DMS153 (cell line): Measurements from ENCODE around the gene ALPP.
"Not testable (repeated sequence)": the region's sequence is repeated elsewhere in the genome, so short reads cannot be mapped to it uniquely, and the experiment has no call there.

Experiments
- DNase-seq: peaks from one replicate; lab custom pipeline; 2025; lab: John Stamatoyannopoulos, UW

Gene ALPP

DNA sequence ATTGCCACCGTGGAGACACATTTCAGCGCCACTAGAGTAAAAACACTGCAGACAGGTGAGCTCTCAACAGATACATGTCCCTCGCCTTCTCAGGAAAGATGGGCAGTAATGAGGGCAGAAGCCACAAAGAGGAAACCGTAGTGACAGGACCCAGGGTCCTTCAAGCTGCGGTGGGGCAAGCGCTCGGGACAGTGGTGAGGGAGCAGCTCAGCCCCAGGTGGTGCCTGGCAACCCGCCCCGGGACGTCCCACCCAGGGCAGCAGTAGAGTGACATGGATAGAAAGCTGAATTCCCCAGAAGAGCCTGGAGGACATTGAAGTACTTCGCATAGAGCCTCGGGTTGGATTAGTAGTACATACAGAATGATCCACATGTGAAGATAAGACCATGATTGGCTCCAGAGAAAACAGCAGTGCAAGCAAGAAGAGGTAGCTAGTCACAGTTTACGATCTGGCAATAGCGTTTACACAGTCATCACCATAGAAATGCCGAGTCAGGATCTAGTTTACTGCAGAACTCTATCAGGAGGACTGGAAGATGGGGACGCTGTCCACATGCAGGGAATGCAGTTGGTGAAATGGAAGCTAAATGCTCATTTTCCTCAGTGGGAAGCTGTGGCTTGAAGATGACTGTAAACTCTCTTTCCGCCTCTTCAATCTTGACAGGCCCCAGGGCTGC lies 37.4 kb upstream of the ALPP start:
- DNase-seq = peak; percentile 14

DNA sequence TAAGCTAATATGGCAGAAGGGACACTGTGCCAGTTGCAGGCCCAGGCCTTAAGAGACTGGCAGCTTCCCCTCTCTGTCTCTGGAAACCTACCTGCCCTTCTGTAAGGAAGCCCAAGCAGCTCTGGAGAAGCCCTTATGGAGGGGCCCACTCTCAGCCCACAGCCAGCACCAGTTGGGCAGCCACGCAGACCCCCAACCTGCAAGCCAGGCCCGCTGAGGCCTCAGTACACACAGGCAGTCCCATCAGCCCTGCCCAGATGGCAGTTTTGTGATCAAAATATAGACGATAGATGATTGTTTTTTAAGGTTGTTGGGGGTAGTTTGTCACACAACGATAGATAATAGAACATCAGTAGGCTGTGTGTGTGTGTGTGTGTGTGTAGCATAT lies 36.8 kb upstream of the ALPP start:
- DNase-seq = no peak

DNA sequence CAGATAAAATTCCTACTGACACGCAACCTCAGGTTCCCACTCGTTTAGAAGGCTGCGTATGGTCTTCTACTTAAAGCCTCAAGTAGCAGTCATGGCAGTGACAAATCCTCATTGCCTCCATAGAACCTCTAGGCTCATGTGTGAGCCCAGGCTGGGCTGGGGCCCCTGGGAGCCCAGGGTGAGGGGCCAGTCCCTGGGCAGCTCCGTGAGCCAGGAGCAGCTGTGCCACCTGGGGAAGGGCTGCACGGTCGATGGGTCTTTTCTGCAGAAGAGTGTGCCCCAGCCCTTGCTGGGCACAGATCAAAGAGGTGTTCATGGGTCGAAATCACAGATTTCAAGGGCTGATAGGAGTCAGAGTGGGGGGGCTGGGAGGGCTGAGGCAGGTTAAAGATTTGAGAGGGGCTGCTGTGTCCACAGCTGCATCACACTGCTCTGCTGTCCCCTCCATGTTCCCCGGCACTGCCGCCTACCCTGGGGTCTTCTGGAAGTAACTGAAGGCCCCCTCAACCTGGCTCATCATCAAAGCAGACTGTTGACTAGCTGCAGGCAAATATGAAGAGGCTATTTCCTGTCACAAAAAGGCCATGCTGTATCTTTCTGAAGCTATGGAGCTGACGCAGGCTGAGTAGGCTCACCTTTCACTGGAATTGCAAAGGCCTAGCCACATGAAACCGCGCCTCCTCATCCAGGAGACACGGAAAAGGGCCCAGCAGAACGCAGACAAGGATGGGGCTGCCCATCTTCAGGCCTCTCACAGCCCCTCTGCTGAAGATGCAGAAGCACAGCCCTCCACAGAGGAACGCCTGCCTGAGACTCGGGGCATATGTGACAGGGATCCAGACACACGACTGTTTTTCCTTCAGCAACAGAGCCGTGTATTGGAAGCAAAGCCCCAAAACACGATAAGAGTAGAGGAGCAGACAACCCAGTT lies 35.7 kb upstream of the ALPP start:
- peak; percentile 61 for DNase-seq

DNA sequence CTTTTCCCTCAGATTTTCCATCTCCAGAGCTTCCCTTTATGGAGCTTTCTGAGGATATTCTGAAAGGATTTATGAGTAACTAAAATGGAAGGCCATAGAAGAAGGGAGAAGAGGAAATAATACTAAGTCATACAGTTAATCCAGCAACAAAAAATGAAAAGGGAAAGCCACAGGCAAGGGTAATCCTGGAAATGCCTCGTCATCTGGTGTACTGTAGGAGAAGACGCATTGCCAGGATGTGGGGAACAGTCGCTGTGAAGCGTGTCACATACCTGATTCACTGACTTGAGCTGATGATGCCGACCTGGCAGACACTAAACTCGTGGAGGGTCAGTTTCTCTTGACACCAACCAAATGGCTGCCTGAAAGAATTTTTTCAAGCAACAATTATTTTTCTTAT lies 34.7 kb upstream of the ALPP start:
- DNase-seq = no peak

DNA sequence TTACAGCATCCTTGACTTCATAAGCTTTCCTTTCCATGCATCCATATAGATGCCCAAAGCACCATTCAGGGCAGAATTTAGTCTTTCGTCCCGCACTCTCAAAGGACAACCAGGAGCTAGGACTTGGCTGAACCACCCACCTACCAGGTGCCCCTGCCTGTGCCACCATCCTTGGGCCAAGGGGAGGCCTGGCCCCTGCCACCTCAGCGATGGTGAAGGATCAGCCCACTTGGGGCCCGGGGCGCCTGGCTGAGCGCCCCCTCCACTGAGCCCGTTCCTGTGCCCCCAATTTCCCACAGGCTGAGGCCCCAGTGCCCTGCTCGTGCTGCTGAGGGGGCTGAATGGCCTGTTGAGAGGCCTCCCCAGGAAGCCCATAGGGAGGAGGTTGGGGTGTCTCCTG lies 33.3 kb upstream of the ALPP start:
- DNase-seq = no peak

DNA sequence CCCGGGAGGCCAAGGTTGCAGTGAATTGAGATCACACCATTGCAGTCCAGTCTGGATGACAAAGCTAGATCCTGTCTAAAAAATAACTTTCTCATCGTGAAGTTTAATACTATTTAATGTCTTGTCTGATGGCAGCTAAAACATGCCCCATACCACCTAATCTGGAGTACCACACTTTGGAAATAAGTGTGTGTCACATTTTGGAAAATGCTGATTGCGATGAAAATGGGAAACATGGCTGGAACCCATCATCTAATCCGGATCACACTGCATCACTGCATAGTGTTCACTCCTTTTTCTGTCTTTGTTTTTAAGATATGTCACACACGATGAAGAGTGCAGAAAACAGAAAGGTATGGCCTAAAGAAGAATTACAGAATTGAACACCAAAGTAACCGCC lies 31.2 kb upstream of the ALPP start:
- no peak for DNase-seq

DNA sequence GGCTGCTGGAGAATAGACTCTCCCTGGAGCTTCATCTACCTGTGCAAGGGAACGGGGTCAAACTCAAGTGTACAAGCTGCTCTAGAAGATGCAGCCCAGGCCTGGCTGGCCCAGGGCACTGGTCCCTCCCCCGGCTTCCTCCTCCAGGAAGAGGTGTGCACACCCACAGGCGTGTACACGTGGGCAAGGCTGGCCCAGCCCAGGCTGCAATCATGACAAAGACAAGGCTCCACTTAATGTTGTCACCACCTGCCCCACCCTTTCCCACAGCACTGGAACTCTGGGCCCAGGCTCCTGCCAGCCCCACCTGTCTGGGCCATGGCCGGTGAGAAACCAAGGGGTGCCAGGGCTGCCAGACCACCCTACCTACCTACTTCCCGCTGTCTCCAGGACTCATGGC lies 29.6 kb upstream of the ALPP start:
- DNase-seq = no peak

DNA sequence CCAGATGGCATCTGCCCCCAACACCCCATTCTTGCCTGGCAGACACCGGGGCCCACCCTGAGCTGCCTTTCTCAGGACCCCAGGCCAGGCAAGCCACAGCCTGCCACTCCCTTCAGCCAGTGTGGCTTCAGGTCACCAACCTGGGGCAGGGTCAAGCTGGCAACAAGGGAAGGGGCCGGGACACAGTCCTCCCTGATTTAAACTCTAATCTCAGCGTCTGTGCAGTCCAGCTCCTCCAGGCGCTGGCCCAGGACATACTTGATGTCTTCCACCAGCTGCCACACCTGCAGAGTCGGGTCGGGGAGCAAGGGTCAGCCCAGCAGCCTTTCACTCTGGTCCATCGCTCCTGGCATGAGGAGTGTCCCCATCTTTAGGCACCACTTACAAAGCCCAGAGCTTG lies 29.0 kb upstream of the ALPP start:
- DNase-seq = no peak

DNA sequence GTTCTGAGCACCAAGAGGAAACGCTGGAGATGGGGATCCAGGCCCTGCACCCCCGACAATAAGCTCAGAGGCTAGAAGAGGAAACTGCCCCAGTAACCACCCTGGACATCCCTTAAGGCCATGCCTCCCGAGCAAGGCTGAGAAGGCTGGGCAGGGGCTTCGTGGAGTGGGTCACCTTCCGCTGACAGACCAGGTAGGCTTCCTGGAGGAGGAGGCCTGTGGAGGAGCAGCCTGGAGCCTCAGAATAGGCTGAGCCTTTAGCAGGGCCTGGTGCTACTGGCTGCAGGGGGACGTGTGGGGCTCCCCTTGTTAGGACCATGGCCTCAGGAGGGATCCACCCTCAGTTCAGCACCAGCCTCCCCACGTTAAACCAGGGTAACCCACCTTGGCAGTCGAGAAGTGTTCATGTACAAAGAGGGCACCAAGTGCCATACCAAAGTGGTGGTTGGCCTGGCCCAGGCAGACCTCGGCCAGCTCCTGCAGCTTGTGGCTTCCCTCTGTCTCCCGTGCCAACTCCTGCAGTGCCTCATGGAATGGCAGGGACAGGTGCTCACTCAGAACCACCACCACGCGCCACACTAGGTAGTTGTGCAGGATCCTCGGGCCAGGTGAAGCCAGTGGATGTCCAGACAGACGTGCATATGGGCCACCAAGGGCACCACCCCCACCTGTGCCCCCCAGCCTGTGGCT lies 28.5 kb upstream of the ALPP start:
- DNase-seq = no peak

DNA sequence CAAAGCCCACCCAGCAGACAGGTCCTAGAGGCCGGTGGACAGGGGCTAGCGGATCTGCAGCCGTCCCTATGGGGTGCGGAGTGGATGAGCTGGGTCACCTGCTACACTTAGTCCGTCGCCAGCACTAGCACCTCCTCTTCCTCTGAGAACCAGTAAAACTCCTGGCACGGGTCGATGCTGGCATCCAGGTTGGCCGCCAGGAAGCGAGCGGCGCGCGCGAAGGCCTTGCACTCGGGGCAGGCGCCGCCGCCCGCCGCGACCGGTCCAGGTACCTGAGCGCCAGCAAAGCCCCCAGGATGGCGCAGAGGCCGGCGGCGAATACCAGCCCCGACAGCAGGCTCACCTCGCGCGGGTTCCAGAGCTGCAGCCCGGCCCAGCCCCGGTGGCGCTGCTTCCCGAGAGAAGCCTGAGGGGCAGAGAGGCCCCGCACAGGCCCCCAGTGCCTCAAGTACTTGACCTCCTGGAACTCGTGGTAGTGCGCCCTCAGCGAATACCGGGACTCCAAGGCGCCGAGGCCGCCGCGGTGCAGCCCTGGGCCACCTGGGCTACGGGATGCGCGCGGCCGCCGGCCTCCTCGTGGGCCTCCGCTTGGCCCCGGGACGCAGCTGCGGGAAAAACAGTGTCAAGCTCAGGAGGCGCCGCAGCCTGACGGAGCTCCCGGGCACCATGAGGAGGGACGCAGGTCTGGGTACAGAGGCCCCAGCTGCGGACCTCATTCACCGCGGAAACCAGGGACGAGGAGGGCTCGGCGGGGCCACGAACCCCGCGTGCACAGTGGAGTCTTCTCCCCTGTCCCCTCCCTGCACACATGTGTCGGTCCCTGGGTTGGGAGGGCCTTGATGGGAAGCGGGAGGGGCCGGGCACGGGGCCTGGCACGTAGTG lies 27.5 kb upstream of the ALPP start:
- DNase-seq = peak; percentile 6

DNA sequence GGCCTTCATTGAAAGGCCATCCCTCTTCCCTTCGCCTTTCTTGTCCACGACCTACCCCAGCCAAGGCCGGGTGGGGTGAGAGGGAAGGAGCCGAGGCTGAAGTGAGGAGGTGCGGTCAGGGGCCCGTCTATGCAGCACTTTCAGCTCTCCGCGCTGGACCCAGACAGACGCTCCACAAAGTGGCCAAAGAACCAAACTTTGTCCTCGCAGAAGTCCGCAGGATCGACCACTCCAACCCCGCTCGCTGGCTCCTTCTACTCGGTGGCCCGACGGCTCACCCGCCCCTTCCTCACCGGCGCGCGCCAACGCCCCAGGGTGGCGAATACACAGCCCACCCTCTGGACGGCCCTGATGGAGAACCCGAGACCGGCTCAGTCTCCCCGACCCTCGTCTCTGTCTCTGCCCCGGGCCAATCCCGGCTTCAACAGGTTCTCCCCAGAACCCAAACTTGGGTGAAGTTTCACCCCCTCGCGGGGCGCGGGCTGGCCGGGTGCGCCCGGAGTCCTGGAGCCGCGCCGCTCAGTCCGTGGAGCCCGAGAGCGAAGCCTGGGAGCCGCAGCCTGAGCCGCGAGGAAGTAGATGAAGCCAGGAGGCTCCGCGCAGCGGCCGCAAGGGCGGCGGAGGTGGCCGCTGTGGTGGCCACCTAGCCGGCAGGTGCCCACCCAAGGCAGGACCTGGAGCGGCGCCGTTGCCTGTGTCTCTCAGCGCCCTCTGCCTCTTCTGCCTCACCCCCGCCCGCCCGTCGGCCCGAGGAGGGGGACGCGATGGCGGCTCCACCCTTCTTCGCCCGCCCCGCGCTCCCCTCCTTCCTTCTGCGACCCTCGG lies 26.7 kb upstream of the ALPP start:
- no peak for DNase-seq

DNA sequence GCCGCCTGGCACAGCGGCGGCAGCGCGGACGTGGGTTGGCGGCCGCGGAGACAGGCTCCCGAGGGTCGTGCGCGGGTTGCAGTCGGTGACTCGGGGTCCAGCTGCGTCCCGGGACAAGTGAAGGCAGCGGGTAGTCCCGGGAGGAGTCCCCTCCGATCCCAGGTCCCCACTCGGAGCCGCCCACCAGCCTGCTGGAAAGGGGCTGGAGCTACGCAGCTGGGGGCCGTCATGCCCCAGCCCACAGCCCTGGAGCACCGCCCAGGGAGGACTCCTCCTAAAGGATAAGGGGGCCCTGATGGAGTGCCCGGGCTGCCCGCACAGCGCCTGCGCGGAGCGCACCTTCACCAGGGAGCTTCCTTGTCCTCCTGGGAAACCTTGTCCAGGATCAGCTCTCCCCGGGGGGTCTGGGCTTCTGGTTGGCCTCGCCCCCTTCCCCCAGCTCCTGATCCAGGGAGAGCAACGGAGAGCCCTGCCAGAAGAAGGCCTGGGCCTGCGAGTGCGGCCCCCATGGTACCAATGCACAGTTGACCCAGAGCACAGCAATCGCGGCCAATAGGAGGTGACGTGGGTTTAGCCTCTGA lies 25.9 kb upstream of the ALPP start:
- DNase-seq = no peak

DNA sequence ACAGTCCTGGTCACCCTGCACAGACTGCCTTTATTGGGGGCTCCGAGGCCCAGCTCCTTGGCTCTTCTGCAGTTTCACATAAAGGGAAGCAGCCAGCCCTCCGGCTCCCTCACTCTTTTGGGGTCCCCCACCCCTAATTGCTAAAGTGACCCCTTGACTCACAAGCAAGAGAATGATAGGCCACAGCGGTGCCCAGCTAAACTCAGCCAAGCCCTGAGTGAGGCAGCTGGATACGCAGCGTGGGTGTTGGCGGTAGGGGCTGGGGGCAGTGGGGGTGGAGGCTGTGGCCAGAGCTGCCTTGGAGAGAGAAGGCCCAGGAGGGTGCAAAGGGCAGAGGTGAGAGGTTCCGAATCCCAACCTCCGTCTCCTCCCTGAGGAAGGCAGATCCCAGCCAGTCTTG lies 25.5 kb upstream of the ALPP start:
- DNase-seq = no peak

DNA sequence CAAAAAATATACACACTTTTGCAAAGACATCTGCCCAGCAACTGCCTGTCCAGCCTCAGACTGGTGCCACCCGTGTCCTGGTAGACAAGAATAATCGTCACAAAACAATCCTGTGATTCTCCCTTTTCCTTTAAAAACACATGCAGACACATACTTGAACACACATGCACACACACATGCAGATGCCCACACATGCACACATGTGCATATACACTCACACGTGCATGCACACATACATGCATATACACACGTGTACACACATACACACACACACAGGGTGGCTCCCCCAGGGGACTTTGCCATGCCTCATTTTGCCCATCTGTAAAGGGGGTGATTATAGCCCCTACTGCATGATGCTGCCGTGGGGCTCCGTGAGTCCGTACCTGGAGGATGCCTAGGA lies 24.9 kb upstream of the ALPP start:
- no peak for DNase-seq

DNA sequence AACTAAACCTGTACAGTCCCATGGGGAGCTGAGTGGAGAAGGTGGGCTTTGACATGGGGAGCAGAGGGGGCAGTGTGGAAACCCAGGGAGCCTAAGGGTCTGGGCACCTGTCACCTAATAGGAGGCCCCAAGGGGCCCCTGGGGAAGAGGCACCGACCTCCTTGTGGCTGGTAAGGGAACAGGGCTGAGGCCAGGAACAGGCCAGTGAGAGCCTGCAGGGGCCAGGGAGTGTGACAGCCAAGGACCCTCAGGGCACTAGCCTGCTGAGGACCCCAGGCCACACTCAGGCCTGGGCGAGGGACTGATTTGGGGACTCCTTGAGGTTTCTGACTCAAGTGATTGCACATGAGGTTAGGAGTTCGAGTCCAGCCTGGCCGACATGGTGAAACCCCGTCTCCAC lies 24.5 kb upstream of the ALPP start:
- DNase-seq = no peak

DNA sequence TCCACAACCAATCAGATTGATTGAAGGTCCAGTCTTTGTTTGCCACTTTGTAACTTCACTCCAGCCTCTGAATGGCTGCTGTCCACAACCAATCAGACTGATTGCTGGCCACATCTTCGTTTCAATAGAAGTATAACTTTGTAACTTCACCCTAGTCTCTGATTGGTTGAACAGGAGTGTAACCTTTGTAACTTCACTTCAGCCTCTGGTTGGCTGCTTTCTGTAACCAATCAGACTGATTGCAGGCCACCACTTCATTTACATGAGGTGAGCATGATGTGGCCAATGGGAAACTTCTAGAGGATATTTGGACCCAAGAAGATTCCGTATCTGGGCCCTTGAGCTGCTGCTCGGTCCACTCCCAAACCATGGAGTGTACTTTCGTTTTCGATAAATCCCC lies 16.9 kb upstream of the ALPP start:
- no peak for DNase-seq

DNA sequence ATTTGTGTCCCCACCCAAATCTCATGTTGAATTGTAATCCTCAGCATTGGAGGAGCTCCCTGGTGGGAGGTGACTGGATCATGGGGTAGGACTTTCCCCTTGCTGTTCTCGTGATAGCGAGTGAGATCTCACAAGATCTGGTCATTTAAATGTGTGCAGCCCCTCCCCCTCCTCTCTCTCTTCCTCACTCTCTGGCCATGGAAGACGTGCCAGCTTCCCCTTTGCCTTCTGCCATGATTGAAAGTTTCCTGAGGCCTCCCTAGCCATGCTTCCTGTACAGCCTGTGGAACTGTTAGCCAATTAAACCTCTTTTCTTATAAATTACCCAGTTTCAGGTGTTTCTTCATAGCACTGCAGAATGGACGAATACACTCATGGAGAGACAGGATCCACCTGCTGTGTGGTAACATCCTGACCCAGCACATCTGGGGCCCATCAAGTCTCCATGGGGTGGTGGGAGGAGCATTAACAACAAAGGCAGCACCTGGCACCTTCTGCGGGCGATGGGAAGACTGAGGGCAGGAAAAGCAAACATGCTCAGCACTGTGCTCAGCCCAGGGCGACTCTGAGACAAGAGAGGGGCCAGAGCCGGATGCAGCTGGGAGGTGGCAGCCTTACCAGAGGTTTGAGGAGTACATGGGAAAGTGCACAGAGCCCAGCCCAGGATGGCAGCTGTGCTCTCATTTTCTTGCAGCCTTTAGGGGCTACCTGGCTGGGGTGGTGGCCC lies 16.2 kb upstream of the ALPP start:
- DNase-seq = peak; percentile 65

DNA sequence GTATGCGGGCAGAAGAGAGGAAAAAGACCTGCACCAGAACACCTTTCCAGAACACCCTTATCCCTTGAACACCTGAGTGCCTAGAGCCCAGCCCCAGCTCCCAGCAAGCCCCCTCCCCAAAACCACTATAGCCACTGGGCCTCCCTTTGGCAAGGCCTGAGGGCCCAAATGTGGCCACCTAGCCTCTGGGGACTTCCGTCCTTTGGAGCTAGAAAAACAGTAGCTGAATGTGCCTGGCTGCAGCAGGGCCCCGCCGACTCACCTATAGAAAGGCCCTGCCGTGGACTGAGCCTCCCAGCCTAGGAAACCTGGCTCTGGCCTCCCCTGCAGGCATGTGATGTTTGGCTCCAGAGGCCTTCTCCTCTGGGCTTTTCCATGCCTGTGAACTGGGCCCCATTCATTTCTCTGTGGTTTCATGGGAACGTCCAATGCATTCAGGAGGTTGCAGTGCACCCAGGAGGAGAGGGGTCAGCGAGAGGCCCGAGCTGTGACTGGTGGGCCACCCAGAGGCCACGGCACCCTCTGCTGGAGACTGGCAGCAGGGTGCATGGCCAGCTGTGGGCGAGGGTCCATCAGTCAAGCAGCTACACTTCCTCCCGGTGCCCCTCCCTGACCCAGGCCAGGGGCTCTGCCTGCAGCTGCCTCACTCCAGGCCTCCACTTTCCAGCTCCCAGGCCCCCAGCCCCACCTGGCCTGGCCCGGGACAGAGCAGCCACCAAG lies 15.3 kb upstream of the ALPP start:
- DNase-seq = not testable (repeated sequence)
